Right atrium auricular region (tissue), 2 donors: Measurements from ENCODE around the gene BANP. TPM values are rescaled to one million over a fixed set of nuclear protein-coding genes. Genes with fewer than 3 reads are reported as not detected.

Source experiments
- DNase-seq: peaks from one replicate; pipeline ENCODE4 v3.0.0-alpha.2; 2019; ENCODE audit warnings: low spot score
- H3K27ac ChIP-seq, 2 donors: fragments of 200-600 bp; sonication (generic); 1 replicate in 1 of 2; 2 replicates in 1 of 2; pipeline ENCODE4 v1.5.1; 2016 to 2019
- H3K27me3 ChIP-seq, 2 donors: fragments of 200-600 bp; sonication (generic); one replicate each; pipeline versions ENCODE4 v1.5.1 to v1.6.0; 2017 to 2019
- H3K36me3 ChIP-seq: fragments of 200-600 bp; sonication (generic); one replicate; pipeline ENCODE4 v1.5.1; 2016
- H3K4me1 ChIP-seq, 2 donors: fragments of 200-600 bp; sonication (generic); one replicate each; pipeline versions ENCODE4 v1.5.1 to v1.6.0; 2017 to 2019
- H3K4me3 ChIP-seq, 2 donors: fragments of 200-600 bp; sonication (generic); 1 replicate in 1 of 2; 2 replicates in 1 of 2; pipeline ENCODE4 v1.5.1; 2017 to 2019; ENCODE audit warnings: mild to moderate bottlenecking in 1 of 2, moderate library complexity in 1 of 2
- H3K9me3 ChIP-seq, 2 donors: fragments of 200-600 bp; sonication (generic); one replicate each; pipeline ENCODE4 v1.5.1; 2019
- CTCF ChIP-seq, 2 donors: fragments of 200-600 bp; sonication (generic); IDR thresholded peaks; one replicate each; pipeline ENCODE4 v1.5.1; 2019; ENCODE audit warnings: antibody characterized with exemption in 2 of 2
- total RNA-seq, 2 donors: library from RNA; depleted of rRNA; stranded (reverse); fragments of >200 nt; gene quantifications; one replicate each; pipeline ENCODE4 v1.1.0, GENCODE V29; 2016

BANP gene
- total RNA-seq, 2 donors from 2014 or later, result 10.4 to 14.4 TPM

GRCh38 chr16:88070989-88071625 is 119.9 kb downstream of the BANP start:
- H3K4me3 ChIP-seq, result no peak overlapping the region
- H3K27ac ChIP-seq, result no peak overlapping the region
- DNase-seq, result no peak
- H3K4me1 ChIP-seq, result no peaks in the 10 kb centered on the region
- H3K27me3 ChIP-seq, result no peaks in the 10 kb centered on the region
- no peak for TF ChIP-seq CTCF (IDR thresholded peaks at IDR 0.05)
- peaks cover 47% of the 10 kb centered on the region for H3K36me3 ChIP-seq
- no peaks in the 10 kb centered on the region for H3K9me3 ChIP-seq

- no peak overlapping the region for H3K4me3 ChIP-seq
- DNase-seq, result no peak
- no peaks in the 10 kb centered on the region for H3K27me3 ChIP-seq
- H3K9me3 ChIP-seq, result no peaks in the 10 kb centered on the region
- TF ChIP-seq CTCF (IDR thresholded peaks at IDR 0.05), result no peak
- H3K4me1 ChIP-seq, result no peaks in the 10 kb centered on the region
- no peak overlapping the region for H3K27ac ChIP-seq
- peaks cover 47% of the 10 kb centered on the region for H3K36me3 ChIP-seq
Measured at GRCh38 chr16:88071908-88072307, 120.7 kb downstream of the BANP start.

- Histone ChIP-seq H3K27ac (no peak overlapping the region), H3K4me3 (no peak overlapping the region), H3K4me1 (peaks cover 0 to 1% of the 10 kb centered on the region in 2 donors), H3K9me3 (no peaks in the 10 kb centered on the region), H3K36me3 (peaks cover 47% of the 10 kb centered on the region), H3K27me3 (no peaks in the 10 kb centered on the region)
- no peak for TF ChIP-seq CTCF (IDR thresholded peaks at IDR 0.05)
- no peak for DNase-seq
Measured at GRCh38 chr16:88072571-88073001, 121.4 kb downstream of the BANP start.

- H3K36me3 ChIP-seq, result peaks cover 47% of the 10 kb centered on the region
Measured at GRCh38 chr16:88073201-88073721, 122.0 kb downstream of the BANP start.

GRCh38 chr16:88074041-88074440 is 122.8 kb downstream of the BANP start:
- Histone ChIP-seq H3K36me3 (peaks cover 47% of the 10 kb centered on the region), H3K4me1 (peaks cover 0 to 7% of the 10 kb centered on the region in 2 donors), H3K4me3 (no peak overlapping the region), H3K27me3 (no peaks in the 10 kb centered on the region), H3K9me3 (no peaks in the 10 kb centered on the region), H3K27ac (no peak overlapping the region)
- no peak for TF ChIP-seq CTCF (IDR thresholded peaks at IDR 0.05)
- DNase-seq, result no peak

More at GRCh38 chr16:88073201-88073721, 122.0 kb downstream of the BANP start:
- DNase-seq, result no peak
- Histone ChIP-seq H3K27ac (no peak overlapping the region), H3K9me3 (no peaks in the 10 kb centered on the region), H3K27me3 (no peaks in the 10 kb centered on the region), H3K4me3 (no peak overlapping the region), H3K4me1 (peaks cover 0 to 7% of the 10 kb centered on the region in 2 donors)
- no peak for TF ChIP-seq CTCF (IDR thresholded peaks at IDR 0.05)
